Brain microvascular endothelial cell (primary cell): ENCODE data around the gene TMEM192.
A peak's percentile ranks its signal among the peaks of the same experiment; 100 is the strongest.
"Not testable (repeated sequence)": the region's sequence is repeated elsewhere in the genome, so short reads cannot be mapped to it uniquely, and the experiment has no call there.

ENCODE experiments used
- DNase-seq: peaks from one replicate; pipeline ENCODE4 v3.0.0-alpha.2; 2020
- H3K27ac ChIP-seq: fragments of 250-450 bp; sonication (Bioruptor Pico); 2 replicates; pipeline ENCODE4 v1.5.1; 2020; ENCODE audit warnings: mild to moderate bottlenecking, moderate library complexity
- H3K27me3 ChIP-seq: fragments of 250-450 bp; sonication (Bioruptor Pico); replicated peaks from 2 replicates; pipeline ENCODE4 v1.5.1; 2020; ENCODE audit warnings: mild to moderate bottlenecking
- H3K36me3 ChIP-seq: fragments of 250-450 bp; sonication (Bioruptor Pico); replicated peaks from 2 replicates; pipeline ENCODE4 v1.5.1; 2020; ENCODE audit warnings: mild to moderate bottlenecking
- H3K4me3 ChIP-seq: 2 replicates; pipeline ENCODE4 v1.5.1; 2011; ENCODE audit warnings: low read depth, mild to moderate bottlenecking, control low read depth, low read length, moderate library complexity
- in situ Hi-C: cut with HindIII; loops from 2 replicates; pipeline ENCODE4 v1.10.0; 2017; ENCODE audit warnings: low sequenced_read_pairs, low pct_ligation_motif_present
- TF ChIP-seq, protein P1 (sequence below): IDR thresholded peaks from 2 replicates; pipeline ENCODE4 v1.5.1; 2011; ENCODE audit warnings: low read depth, mild to moderate bottlenecking, moderate library complexity, low read length, control low read depth, inconsistent platforms; ENCODE audit errors: missing control alignments

Gene TMEM192

GRCh38 chr4:165052627-165053026 lies 60.0 kb downstream of the TMEM192 start:
- no peak overlapping the region for H3K27ac ChIP-seq
- no peaks in the 10 kb centered on the region for H3K27me3 ChIP-seq
- no peak overlapping the region for H3K4me3 ChIP-seq
- no peaks in the 10 kb centered on the region for H3K36me3 ChIP-seq
- TF ChIP-seq, protein P1, sequence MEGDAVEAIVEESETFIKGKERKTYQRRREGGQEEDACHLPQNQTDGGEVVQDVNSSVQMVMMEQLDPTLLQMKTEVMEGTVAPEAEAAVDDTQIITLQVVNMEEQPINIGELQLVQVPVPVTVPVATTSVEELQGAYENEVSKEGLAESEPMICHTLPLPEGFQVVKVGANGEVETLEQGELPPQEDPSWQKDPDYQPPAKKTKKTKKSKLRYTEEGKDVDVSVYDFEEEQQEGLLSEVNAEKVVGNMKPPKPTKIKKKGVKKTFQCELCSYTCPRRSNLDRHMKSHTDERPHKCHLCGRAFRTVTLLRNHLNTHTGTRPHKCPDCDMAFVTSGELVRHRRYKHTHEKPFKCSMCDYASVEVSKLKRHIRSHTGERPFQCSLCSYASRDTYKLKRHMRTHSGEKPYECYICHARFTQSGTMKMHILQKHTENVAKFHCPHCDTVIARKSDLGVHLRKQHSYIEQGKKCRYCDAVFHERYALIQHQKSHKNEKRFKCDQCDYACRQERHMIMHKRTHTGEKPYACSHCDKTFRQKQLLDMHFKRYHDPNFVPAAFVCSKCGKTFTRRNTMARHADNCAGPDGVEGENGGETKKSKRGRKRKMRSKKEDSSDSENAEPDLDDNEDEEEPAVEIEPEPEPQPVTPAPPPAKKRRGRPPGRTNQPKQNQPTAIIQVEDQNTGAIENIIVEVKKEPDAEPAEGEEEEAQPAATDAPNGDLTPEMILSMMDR: no peak
- in situ Hi-C loops: no loop called here
- no peak for DNase-seq

DNA sequence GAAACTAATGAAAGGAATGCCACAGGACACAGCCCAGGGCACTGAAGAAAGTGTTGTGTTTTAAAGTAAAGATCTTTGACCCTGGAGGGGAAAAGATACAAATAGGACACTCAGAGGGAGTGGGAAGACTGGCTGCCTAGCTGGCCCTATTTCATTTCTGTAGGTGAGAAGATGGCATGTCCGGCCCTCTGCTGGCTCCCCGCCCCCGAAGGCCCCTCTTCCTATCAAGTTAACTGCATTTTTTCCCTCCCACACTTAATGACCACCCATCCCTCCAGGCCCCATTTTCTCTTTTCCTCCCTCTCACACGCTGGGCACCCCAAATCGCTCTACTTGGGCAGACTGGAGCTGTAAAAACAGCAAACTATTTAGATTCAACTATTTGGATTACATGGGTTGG lies 64.5 kb downstream of the TMEM192 start:
- TF ChIP-seq, protein P1: no peak
- Histone ChIP-seq H3K27me3 (no peaks in the 10 kb centered on the region), H3K27ac (no peak overlapping the region), H3K4me3 (no peak overlapping the region), H3K36me3 (no peaks in the 10 kb centered on the region)
- in situ Hi-C loops: no loop called here
- DNase-seq: no peak

DNA sequence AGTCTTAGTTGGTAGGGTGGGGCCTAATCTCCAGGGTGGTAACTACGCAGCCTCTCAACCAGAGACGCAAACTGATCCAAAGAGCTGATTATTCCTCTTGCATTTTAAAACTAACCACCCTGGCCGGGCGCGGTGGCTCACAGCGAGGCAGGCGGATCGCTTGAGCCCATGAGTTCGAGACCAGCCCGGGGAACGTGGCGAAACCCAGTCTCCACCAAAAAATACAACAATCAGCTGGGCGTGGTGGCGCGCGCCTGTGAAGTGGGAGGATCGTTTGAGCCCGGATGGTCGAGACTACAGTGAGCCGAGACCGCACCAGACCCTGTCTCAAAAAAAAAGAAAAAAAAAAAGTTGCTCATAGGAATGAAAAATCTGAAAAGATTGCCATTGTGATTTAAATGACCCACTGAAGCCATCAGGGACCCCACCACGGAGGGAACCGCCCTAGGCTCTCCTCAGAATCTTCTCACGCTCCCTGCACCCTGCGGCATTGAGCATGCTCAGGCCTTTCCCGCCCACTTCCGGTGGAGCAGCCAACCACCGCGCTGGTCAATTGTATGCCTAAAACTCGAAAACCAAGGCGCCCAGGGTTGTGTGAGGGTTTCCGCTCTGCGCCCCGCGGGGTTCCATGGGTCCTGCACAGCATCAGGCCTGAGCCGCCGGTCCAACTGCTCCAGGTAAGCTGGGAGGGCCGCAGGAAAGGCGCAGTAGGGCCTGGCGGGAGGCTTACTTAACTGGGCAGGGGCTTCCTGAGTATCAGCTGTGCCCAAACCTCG lies 81.0 kb downstream of the TMEM192 start, which contains the start of gene TRIM60:
TSS of gene TRIM60 (plus strand) at position 564 of the 776 bp plus-strand sequence. CDS start 8,074 bp downstream, outside the sequence.
- no peaks in the 10 kb centered on the region for H3K27me3 ChIP-seq
- no peak for DNase-seq
- H3K4me3 ChIP-seq: no peak within 1 kb of the TSS
- in situ Hi-C loops: no loop called here
- no peak within 1 kb of the TSS for H3K27ac ChIP-seq
- TF ChIP-seq, protein P1: no peak
- H3K36me3 ChIP-seq: no peaks in the 10 kb centered on the region

GRCh38 chr4:165027762-165028402 lies 84.8 kb downstream of the TMEM192 start:
- no peak overlapping the region for H3K27ac ChIP-seq
- DNase-seq: peak; percentile 5
- H3K4me3 ChIP-seq: no peak overlapping the region
- in situ Hi-C loops: no loop called here
- H3K27me3 ChIP-seq: no peaks in the 10 kb centered on the region
- no peaks in the 10 kb centered on the region for H3K36me3 ChIP-seq
- TF ChIP-seq, protein P1: no peak

DNA sequence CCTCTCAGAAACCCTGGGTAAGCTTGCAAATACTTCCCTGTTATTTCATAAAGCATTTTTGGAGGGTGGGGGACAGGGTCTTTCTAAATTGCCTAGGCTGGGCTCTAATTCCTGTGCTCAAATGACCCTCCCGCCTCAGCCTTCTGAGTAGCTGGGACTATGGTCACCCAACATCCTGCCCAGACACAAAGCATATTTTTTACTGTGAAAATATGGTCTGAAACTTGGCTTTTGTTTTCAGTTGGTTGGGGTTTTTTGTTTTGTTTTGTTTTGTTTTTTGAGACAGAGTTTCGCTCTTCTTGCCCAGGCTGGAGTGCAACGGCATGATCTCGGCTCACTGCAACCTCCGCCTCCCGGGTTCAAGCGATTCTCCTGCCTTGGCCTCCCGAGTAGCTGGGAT lies 86.9 kb downstream of the TMEM192 start:
- in situ Hi-C loops, H3K27ac ChIP-seq, H3K27me3 ChIP-seq, H3K4me3 ChIP-seq, H3K36me3 ChIP-seq, DNase-seq: not testable (repeated sequence)
